NOMO-1 (cell line): ENCODE measurements around the gene BRCC3.

Source experiments
- DNase-seq, 2 experiments: peaks; one replicate each; lab custom pipeline; 2025; ENCODE audit not compliant: unreplicated experiment in 2 of 2; lab: John Stamatoyannopoulos, UW

BRCC3 gene

DNA sequence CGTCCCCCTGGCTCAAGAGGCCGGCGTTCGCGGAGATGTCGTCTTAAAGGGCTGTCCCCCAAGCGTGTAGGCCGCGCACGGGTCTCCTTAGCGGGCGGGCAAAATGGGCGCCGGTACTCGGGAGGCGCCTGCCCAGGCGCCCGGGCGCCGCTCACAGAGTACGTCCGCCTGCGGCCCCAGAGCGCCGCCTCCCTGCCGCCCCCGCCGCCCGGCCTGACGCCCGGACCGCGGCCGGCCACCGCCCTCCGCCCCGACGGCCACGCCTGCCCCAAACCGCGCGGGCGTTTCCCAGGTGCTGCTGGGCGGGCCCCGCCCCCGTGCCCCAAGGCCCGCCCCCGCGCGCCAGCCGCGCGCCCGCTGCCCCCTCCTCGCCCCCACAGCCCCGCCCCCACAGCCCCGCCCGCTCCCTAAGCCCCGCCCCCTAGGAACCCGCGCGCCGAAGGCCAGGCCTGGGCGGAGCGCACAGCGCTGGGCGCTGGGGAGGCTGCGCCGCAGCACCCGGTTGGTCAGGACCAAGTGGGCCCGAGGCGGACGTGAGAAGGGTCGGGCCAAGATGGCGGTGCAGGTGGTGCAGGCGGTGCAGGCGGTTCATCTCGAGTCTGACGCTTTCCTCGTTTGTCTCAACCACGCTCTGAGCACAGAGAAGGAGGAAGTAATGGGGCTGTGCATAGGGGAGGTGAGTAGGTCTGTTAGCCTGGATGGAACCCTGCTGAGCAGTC lies at the start of gene BRCC3, which contains the start of the genes CMC4 and MTCP1:
TSS of gene BRCC3 (plus strand) at position 534 of the 719 bp plus-strand sequence. CDS start at position 554, 20 bp downstream.
TSS of gene CMC4 (minus strand) at position 162 of the 719 bp plus-strand sequence. CDS start 7,113 bp downstream, outside the sequence.
TSS of gene MTCP1 (minus strand) at position 162 of the 719 bp plus-strand sequence. CDS start 5,126 bp downstream, outside the sequence.
- DNase-seq: peak; percentile 68 to 89

DNA sequence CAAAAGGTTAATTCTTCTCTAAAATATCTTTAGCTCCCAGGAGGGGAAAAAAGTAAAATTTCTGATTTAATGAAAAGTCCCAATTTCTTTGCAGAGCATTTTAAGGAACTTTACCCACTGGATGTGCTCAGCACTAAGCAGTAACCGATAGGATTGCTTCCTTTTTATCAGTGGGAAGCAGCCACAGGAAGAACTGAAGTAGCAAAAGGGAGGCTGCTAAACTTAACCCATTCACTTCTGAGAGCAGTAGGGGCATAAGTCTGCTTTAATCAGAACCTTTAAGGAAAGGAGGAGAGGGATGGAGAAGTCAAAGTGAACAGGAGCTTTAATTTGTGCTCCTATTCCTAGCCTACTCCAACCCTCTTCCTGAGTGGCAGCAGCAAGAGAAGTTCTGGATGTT lies 48.7 kb upstream of the BRCC3 start, which contains the start of gene F8:
TSS of gene F8 (minus strand) at position 139 of the 400 bp plus-strand sequence. CDS start 171 bp downstream, outside the sequence.
- no peak for DNase-seq

- DNase-seq: peak in 1 of 2 experiments; percentile 1
These were observed 47.1 kb upstream of the BRCC3 start for GRCh38 chrX:155023907-155024833.

- DNase-seq: no peak
These were observed 44.9 kb upstream of the BRCC3 start for GRCh38 chrX:155026420-155026726.

DNA sequence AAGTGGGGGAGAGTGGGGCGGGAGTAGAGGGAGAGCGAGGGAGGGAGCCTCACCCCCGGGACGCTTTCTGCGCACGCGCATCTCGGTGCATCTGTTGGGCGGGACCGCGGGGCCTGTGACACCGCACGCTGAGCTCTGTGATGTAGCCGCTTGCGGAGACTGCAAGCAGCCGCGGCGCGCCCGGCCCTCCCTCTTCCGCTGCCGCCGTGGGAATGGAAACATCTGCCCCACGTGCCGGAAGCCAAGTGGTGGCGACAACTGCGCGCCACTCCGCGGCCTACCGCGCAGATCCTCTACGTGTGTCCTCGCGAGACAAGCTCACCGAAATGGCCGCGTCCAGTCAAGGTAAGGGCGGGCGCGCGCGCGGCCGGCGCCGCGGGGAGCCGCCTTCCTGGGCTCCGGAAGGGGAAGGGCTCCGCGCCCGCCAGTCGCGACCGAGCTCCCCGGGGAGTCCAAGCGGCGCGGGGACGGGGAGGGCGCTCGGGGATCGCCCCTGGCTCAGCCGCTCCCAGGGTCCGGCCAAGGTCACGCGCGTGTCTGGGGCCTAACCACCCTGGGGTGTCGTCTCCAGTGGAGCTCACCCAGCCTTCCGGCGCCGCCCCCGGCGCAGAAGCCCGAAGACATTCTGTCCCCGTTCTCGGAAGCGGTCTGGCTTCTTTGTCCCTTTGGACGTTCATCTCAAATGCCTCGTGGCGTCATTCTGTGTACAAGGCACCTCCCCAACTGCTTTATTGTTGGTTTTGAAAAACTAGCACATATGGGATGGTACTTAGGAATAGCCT lies 44.4 kb upstream of the BRCC3 start, which contains the start of gene FUNDC2:
TSS of gene FUNDC2 (plus strand) at position 118 of the 782 bp plus-strand sequence. CDS start at position 213, 95 bp downstream.
- peak; percentile 83 to 88 for DNase-seq

- peak in 1 of 2 experiments; percentile 58 for DNase-seq
These were observed 43.7 kb upstream of the BRCC3 start for GRCh38 chrX:155027509-155028066.

DNA sequence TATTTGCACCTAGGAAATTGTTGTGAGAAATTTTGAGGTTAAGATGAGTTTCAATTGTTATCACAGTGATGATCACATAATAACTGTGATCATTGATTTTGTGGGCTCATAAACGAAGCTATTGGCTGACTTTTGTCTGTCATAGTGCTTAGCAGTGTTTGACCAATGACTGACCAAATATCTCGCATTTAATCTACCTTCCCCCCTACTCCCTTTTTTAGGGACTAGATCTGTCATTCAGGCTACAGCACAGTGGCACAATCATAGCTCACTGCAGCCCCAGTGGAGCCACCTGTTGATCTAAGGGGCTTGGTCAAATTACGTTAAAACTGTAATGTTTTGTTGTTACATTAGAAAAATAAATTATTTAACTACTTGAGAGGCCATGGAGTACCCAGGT lies 43.2 kb upstream of the BRCC3 start:
- DNase-seq: no peak

DNA sequence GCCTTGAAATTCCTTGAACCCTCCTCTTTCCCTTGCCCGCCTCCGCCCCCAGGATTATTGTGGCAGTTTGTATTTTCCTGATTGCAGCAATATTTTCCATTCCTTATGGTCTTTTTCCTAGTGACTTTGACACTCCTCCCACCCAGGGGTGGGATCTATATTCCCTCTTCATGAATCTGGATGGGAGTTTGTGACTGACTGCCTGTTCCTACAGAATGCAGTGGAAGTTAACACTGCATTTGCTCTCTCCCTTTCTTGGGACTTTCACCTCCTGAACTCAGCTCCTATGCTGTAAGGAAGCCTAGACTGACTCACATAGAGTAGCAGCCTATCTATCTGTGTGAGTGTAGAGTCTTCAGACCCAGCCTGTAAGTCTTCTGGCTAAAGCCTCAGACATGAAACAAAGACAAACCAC lies 42.4 kb upstream of the BRCC3 start:
- DNase-seq: no peak

DNA sequence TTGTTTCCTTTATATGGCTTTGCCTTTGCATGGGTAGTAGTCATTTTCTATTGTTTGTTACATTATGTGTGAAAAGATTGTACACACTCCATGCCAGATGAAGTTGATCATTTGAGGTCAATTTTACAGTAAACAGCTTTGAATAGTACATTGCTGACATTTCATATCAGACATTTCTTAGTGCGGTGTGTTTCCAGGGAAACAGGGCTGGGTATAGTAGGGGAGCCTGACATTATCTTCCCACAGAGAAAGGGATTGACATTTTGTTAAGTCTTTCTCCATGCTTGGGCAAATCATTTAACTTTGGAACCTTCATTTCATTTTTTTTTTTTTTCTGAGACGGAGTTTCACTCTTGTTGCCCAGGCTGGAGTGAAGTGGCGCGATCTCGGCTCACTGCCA lies 39.7 kb upstream of the BRCC3 start:
- no peak for DNase-seq

DNA sequence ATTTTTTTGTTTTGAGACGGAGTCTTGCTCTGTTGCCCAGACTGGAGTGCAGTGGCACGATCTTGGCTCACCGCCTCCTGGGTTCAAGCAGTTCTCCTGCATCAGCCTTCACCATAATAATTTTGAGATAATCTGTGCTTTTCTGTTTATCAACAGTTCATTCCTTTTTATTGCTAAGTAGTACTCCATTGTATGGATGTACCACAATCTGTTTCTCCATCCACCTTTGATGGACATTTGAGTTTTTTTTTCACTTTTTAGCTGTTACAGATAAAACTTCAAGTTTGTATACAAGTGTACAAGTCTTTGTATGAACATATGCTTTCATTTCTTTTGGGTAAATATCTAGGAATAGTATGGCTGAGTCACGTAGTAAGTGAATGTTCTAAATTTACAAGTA lies 35.6 kb upstream of the BRCC3 start:
- DNase-seq: no peak

GRCh38 chrX:155046129-155046810 lies 25.0 kb upstream of the BRCC3 start:
- DNase-seq: no peak

DNA sequence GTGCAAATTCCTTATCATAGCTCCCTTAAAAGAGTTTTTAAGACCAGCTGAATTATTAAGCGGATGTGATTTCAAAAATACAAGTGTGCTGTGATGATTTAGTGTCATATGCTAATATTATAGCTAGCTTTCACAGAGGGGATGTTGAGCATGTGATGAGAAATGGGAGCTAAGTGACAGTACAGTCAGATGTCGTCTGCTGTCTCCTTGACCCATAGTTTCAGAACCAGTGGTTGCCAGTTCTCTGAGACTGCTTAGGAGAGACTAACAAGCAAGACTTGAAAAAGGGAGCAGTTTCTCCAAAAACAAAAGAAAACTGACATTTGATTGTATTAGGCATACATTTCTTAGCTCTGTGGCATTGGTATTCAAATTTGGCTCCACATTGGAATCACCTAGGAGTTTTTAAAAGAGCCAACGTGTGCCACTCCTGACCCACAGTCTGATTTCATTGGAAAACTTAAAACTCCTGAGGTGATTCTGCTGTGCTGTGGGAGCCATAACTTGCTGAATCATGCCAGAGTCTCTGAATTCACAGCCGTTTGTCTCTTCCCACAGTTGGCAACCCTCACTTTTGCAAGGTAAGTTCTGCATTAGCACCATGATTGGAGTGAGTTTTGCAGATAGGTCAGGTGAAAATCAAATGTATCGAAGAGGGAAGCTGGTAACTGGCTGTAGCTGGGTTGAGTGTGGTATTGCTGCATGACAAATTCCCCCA lies 24.3 kb upstream of the BRCC3 start:
- no peak for DNase-seq

DNA sequence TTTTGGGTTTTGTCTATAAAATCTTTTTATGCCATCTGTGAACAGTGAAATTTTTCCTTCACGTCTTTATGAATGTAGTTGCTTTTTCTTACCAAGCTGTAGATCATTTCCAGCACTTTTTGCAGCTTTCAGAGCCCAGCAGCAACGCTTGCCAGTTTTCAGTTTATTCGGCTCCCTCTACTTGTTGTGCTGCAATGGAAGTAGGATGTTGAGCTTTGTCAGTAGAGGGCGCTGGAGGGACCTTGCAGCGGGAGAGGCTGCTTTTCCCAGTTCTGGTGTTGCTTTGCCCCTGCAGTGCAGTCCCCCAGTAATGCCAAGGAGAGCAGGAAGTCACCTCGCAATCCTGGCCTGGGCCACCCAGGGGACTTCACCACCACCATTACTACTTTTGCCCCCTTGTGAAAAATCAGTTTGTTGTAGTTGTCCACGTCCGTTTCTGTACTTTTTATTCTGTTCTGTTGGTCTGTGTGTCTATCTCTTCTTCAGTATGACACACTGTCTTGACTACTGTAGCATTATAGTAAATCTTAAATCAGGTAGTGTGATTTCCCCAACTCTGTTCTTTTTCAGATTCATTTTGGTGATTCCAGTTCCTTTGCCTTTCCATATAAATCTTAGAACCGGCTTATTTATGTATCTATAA lies 22.2 kb upstream of the BRCC3 start:
- DNase-seq: peak; percentile 19 to 23

DNA sequence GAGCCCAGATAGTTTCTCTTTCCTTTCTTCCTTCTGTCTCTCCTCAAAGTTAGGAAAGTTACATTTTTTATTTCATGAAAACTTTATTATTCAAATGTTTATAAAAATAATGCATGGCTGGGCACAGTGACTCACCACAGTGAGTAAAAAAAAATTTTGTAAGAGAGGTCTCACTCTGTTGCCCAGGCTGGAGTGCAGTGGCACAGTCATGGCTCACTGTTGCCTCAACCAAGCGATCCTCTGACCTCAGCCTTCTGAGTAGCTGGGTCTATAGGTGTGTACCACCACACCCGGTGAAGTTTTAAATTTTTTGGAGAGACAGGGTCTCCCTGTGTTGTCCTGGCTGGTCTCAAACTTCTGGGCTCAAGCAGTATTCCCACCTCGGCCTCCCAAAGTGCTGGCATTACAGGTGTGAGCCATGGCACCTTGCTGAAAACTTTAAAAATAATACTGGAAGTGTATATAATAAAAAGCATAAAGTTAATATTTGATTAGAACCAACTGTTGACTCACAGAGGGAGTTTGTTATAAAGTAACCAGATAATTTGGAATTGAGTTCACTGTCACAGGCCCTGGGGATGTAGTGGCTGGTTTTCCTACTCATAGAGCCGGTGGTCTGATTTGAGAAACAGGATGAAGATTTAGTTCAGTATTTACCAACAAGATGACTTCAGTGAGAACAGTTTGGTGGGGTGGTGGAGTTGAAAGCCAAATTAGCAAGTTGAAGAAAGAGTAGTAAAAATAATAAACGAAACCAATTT lies 18.4 kb upstream of the BRCC3 start:
- no peak for DNase-seq

GRCh38 chrX:155053656-155054055 lies 17.7 kb upstream of the BRCC3 start:
- DNase-seq: no peak

DNA sequence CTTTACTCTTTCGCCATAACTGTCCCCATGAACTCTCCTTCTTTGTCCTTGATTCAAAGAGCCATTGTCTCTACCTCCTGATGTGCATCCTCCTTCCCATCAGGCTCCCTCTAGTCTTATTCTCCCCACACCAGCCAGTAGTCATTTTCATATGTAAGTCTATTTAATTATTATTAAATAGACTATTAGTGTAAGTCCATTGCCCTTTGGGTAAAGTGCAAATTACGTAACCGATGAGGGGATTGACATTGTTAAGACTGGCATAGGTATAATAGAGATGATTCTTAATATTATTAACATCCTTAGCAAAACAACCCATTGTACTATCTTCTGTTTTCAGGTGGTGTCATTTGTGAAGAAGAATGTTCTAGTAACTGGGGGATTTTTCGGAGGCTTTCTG lies 17.1 kb upstream of the BRCC3 start:
- DNase-seq: no peak

DNA sequence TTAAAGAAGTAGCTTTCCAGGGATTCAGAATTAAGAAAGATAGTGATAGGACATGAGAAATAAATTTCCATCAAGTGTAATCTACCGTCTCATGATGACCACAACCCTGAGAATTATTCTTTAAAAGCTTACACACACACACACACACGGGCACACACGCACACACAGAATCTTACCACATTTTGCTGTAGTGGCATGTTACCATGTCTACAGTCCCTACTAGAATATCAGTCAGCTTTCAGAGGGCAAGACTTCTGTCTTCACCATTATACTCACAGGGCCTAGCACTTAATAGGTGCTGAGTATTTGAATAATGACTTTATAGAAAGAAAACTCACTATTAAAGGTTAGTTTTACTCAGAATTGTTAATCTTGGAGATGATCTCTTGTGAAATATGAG lies 15.8 kb upstream of the BRCC3 start:
- DNase-seq: no peak

DNA sequence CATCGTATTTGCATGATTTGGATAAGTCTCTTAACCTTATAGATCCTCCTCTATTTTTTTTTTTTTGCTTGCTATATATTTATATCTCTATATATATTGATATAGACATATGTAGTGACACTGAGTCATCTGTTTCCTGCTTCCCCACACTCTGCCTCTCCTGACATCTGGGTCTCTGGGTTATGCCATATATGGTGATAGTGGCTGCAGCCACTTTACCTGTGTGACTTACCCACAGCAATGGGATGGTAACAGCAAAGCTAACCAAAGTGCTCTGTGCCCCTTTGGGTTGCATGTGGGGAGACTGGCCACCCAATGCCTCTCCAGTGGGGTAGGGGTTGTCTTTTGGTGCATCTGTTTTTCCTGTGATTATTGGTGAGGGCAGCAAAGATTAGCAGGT lies 14.8 kb upstream of the BRCC3 start:
- no peak for DNase-seq
